ENCODE data around the gene SOCS7.

The SOCS7 gene

GRCh38 chr17:38336838-38337237 lies 14.8 kb upstream of the SOCS7 start:
- TF ChIP-seq CTCF (IDR thresholded peaks at IDR 0.05; ENCODE audit: low read length, missing control alignments): no peak
- H3K4me3 ChIP-seq (replicated peaks; ENCODE audit: low read depth, low read length): no peak overlapping the region
- no peak for DNase-seq (ENCODE audit: low read depth)

- no peak for TF ChIP-seq CTCF (IDR thresholded peaks at IDR 0.05; ENCODE audit: low read length, missing control alignments)
These were observed 13.6 kb upstream of the SOCS7 start for GRCh38 chr17:38338053-38338452.

DNA sequence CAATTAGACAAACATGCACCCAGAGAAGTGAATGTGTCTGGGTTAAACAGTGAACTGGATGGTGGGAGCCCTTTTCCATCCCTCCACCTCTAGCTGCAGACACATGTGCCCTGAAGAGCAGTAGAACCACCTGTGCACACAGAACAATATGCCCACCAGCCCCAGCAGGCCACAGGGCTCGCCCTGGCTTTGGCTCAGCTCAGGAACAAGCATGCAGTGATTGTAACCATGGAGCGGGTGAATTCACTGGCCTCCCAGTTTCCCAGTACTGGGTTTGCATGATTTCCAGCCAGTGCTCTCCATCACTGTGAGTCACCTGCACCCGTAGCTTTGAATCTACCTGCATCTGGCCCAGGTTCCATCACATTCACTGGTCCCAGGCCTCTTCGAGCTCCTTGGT lies 13.1 kb upstream of the SOCS7 start:
- TF ChIP-seq CTCF (IDR thresholded peaks at IDR 0.05; ENCODE audit: low read length, missing control alignments): no peak
- H3K4me3 ChIP-seq (replicated peaks; ENCODE audit: low read depth, low read length): no peak overlapping the region
- DNase-seq (ENCODE audit: low read depth): no peak

More at GRCh38 chr17:38338053-38338452, 13.6 kb upstream of the SOCS7 start:
- no peak for DNase-seq (ENCODE audit: low read depth)
- no peak overlapping the region for H3K4me3 ChIP-seq (replicated peaks; ENCODE audit: low read depth, low read length)

GRCh38 chr17:38339891-38340290 lies 11.8 kb upstream of the SOCS7 start:
- peak; percentile 10 for DNase-seq (ENCODE audit: low read depth)
- no peak overlapping the region for H3K4me3 ChIP-seq (replicated peaks; ENCODE audit: low read depth, low read length)
- TF ChIP-seq CTCF (IDR thresholded peaks at IDR 0.05; ENCODE audit: low read length, missing control alignments): no peak

DNA sequence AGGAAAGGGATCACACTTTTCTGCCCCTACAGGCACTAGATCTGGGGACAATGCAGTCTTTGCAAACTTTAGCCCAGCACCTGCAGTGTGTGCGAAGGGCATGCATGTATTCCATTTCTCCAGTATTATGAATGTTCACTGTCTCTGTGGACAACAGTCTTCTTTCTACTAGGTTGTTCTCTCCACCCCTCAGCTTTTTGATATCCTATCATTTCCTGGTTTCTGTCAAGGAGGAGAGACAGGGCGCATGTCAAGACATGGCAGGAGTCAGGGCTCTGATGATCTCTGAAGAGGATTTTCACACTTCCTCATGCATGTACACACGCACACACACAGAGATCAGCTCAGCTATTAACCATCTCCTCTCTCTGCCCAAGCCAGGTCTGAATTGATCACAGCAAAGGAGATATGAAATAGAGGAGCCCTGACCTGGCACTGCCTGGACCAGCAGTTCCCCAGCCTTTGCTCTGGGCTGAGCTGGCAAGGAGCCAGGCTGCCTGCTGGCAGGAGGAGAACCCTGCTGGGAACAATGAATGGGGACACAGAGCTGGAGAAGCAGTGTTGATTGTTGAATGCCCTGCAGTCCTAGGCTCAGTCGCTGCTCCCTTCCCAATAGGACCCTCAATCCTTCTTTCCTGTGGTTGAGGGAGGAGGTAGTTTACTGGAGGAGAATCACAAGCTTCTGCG lies 10.5 kb upstream of the SOCS7 start:
- peak; percentile 44 for DNase-seq (ENCODE audit: low read depth)
- no peak for TF ChIP-seq CTCF (IDR thresholded peaks at IDR 0.05; ENCODE audit: low read length, missing control alignments)
- no peak overlapping the region for H3K4me3 ChIP-seq (replicated peaks; ENCODE audit: low read depth, low read length)

DNA sequence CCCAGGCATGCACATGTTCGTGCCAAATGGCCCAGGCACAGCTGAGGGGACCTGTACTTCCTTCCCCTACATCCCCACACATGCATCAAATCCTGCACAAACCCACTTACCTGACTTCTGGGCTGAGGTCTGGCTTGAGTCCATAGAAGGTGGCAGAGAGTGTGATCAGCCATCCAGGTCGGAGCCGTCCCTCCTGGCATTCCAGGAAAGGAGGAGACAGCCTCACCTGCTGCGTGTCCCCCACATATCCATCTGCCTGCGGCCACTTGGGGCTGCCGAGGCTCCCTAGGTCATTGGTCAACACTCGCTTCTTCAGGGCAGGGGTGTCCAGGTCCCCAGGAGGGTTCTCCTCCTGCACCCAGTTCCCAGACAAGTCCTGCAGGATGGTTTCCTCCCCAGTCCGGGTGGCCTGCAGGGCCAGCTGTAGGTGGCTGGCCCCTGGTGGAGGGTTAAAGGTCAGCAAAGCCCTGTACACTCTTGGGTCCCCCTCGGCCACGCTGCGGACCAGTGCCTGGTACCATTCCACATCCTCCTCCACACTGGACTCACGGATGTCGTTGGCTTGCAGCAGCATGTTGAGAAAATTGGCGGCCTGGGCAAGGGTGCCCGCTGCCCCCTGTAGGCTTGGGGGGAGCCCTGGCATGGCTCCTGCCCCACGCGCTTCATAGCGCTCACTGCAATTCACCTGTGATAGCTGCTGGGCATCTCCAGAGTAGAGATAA lies 8.6 kb upstream of the SOCS7 start:
- H3K4me3 ChIP-seq (replicated peaks; ENCODE audit: low read depth, low read length): no peak overlapping the region
- no peak for DNase-seq (ENCODE audit: low read depth)
- no peak for TF ChIP-seq CTCF (IDR thresholded peaks at IDR 0.05; ENCODE audit: low read length, missing control alignments)

Data from fibroblast of pulmonary artery (primary cell).